Measurements from ENCODE around the gene KRT79.
"Not testable (repeated sequence)": the region's sequence is repeated elsewhere in the genome, so short reads cannot be mapped to it uniquely, and the experiment has no call there.

KRT79 gene

DNA sequence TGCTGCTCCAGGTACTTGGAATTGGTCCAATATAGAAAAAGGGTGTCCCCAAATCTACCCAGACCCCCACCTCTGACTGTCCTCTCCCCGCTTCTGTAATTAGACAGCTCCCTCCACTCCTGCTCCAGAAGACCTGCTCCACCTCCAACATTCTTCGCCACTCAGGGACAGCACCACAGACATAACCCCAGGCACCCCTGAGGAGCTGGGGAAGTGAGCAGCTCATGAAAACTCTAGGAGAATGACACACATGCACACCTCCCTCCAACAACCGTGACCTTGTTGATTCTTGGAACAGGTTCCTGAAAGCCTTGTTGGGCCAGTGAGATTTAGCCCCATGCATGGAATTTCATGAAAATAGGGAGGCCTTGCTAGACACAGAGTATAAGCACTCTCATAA is 28.4 kb downstream of the KRT79 start:
- DNase-seq (ENCODE audit: low read depth) = no peak

DNA sequence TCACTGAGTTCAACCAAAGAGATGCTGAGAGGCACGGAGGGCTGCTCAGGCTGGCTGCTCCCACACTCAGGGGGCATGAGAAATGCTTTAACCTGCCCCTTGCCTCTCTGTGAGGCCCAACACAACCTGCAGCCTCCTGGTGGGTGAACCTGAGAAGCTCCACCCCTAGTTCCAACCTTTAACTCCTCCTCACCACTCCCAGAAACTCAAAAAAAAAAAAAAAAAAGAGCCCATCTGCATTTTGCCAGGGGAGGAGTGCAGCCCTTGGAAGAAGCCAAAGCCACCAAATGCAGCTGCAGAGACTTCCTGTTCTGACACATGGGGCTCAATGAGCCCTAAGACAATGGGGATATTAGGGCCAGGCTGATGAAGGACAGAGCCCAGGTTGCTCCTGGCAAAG is 29.1 kb downstream of the KRT79 start:
- no peak for DNase-seq (ENCODE audit: low read depth)

DNA sequence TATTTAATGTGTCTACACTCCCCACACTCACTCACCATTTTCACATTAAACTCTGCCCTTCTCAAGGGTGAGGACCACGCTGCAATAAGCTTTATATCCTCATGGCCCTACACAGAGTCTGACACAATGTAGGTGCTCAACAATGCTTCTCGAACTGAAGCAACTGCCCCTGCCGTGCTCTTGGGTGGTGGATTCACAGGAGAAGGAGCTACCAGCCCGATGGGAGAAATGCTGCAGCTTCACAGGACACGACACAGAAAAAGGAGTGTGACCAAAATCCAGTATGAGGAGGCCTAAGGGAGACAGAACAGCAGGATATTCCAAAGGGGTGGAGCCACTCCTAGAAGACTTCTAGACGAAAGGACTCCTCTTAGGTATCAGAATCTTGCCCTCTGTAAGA is 31.7 kb downstream of the KRT79 start:
- no peak for DNase-seq (ENCODE audit: low read depth)

DNA sequence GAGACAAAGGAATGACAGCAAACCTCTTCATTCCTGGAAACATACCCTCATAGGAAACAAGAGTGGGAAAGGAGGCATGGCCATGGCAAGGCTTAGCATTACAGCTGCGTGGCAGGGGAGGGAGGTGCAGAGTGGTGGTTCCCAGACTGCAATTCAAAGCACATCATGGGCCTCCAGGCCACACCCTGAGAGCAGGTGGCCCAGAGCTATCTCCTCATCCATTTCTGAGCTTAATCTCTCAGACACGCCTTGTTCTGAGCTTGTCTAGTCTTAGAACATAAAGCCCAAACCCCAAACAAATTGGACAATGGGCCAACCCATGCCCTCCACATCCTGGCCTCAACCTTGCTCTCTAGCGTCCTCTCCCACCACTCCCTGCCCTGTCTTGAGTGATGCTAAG is 32.3 kb downstream of the KRT79 start:
- DNase-seq (ENCODE audit: low read depth) = no peak

DNA sequence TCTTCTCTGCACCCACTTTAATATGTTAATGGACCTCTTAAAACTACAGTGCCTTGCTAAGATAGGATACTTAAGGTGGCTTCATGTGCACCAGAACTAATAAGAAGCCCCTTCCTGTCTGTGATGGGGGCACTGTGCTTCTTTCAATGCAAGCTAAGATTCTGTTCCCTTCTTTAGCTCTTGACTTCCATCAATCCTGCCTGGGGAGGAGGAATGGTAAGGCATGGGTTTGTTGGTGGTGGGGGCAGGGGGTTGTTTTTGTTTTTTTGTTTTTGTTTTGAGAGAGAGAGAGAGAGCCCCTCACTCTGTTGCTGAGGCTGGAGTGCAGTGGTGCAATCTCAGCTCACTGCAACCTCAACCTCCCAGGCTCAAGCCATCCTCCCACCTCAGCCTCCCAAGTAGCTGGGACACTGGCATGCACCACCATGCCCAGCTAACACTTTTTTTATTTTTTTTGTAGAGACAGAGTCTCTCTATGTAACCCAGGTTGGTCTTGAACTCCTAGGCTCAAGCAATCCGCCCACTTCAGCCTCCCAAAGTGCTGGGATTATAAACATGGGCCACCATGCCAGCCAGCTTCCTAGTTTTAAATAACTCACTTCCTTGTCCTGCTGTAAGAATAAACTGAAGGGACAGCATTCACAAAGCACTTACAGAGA is 33.7 kb downstream of the KRT79 start:
- DNase-seq (ENCODE audit: low read depth) = no peak

DNA sequence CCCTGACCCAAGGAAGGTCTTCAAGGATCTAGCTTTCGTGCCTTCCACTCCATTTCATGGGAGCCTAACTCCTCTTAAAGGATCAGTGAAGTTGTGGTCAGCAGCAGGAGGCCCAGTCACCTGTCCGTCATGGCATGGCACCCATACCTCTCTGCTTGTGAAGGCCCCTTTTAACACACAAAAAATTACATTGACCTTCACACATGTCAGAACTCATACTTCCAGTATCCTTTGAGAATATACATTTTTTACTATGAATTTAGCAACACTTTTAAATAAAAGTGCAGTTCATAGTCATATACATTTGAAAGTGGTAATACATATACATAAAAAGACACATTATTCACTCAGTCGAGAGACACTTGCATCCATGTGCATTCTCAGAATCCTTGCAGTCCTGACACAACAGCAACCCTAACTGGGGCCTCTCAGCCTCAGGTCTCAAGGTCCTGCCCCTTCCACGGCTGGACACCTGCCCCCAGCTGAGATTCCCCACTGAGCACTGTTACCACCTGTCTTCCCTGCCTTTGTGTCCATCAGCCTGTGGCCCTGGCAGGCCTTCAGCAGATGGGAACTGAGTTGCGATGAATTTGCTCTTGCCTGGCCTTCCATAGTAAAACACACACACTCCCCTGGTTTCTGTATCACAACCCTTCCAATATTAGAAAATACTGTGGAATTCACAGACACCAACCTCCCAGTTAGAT is 34.5 kb downstream of the KRT79 start:
- DNase-seq (ENCODE audit: low read depth) = no peak

DNA sequence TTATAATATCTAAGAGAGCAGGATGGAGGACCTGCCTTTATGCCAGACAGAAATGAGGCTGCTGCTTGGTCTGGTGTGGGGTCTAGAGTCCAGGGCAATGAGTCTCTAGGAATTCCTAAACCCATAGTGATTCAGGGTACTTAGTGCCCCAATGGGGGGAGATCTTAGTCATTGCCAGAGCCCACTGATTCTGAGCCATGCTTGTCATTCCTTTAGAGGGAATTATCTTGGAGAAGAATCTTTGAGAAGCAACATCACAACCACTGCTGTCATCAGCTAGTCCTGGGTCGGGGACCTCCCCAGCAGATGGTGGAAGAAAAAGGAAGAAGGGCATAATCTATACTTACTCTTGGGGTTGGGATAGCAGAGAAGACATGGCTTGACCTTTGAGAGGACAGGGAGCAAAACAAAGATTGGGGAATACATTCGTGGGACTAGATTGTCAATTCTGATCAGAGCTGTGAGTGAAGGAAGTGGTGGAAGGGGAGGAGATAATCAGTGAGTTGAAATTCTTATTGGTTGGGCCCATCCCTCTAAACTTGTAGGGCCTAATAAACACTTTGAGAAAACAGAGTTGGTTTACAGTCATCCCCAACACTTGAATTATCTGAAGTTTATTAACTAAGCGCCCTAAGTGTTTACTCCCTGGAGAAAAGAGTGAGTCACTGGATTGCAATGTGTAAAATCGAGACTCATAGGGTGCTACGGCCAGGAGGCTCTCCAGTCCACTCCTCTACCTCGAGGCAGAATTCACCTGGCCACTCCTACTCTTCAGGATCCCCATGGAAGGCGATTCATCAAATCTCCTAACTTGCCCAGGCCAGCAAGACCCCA is 35.2 kb downstream of the KRT79 start:
- DNase-seq (ENCODE audit: low read depth) = no peak

DNA sequence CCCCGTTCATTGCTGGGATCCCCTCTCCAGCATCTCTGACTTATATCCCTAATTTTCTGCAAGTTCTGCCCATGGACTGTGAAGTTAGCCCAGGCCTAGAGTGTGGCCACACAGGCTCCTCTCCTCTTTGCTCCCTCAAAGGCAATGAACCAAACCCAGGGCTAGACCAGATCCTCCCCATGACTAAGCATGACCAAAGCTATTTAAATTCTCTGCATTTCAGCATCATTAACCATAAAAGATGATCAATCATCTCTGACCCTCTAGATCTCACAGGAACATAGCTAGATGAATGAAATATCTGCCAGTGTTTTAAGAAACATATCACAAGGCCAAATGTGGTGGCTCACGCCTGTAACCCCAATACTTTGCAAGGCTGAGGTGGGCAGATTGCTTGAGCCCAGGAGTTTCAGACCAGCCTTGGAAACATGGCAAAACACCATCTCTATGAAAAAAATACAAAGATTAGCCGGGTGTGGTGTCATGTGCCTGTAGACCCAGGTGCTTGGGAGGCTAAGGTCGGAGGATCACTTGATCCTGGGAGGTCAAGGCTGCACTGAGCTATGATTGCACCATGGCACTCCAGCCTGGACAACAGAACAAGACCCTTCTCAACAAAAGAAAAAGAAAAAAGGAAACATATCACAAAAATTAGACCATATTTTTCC is 36.0 kb downstream of the KRT79 start:
- no peak for DNase-seq (ENCODE audit: low read depth)

DNA sequence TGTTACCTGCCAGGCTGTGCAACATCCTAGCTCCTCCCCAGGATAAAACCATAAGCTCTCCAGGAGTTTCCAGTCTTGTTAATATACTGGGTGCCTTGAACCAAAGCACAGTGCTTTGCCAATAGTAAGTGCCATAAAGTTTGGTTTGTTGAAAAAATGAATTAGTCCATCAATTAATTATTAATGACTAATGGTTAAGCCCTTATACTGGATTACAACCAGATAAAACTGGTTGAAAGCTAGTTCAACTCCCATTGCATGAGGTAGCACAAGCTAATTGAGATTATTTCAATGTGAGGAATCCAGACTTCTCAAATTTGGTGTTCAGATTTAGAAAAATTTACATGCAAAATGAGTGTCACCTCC is 36.6 kb downstream of the KRT79 start:
- no peak for DNase-seq (ENCODE audit: low read depth)

DNA sequence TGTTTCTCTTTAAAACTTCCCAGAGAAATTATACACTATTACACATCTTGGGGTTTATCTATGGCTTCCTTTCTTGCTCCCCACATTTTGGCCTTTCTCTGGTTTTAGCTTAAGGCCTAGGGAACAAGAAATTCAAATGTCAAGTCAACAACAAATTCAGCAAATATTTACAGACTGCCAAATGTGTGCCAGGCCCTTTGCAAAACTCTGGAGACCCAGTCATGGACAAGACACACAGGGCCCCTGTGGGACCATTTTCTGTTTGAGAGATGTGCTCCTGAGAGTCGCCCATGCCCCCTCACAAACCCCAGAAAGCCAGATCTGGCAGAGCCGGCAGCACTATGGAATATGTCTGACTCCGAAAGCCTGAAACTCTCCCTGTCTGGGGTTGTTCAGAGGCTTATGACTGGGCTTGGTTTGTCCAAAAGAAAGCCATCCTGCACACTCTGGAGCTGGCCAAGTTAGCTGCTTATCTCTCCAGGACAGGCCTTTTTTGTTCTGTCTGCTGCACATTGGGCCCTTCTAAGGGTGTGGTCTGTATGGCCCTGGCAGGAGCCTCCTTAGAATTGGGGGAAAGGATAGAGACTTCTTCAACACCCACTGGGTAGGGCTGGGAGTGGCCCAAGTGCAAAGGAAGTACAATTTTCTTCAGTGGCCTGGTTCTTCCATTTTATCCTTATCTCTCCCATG is 37.1 kb downstream of the KRT79 start:
- DNase-seq (ENCODE audit: low read depth) = no peak

DNA sequence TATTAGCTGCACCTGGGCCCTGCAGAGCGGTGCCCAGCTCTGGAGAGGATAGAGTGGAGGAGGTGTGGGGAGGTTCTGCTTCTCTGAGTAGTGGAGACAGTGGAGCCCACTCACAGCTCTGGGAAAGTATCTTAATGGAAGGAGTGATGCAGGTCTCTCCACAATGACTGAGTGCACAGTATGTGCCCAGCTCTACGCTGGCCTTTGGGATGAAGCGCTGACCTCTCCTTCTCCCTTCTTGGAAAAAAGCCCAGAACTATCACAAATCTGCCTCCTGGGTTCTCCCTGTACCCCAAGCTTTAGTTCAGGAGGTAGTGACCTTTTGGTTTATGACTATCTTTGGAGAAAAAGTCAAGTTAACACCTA is 37.7 kb downstream of the KRT79 start:
- DNase-seq (ENCODE audit: low read depth) = no peak

DNA sequence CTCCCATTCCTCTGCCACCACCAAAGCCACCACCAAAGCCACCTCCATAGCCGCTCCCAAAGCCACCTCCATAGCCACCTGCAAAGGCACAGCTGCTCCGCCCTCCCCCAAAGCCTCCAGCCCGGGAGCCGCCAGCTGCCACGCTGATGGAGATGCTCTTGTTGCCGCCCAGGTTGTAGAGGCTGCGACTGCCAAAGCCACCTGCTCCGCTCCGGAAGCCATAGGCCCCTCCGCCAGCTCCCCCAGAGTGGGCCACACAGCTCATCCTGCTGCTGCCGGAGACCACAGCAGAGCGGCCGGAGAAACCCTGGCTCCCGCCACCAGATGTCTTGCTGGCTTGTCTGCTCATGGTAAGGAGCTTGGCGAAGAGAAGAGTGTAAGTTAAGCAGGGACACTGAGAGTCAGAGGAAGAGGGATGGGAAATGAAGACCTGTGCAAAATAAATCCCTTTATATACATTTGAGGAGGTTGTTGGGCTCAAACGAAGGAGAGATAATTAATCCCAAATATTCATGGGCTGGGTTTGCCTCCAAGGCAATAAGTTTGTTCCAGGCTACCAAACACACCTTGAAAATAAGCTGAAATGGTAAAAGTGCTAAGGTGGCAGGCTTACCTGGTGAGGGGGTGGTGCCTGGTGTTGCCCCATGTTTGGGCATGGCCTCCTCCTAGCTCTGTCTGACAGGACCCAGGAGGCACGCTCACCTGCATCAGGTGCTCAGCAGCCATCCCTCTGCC is 38.2 kb downstream of the KRT79 start, which contains the start of gene KRT3:
TSS of gene KRT3 (minus strand) at position 424 of the 735 bp plus-strand sequence. CDS start at position 349, 75 bp downstream.
- DNase-seq (ENCODE audit: low read depth) = no peak

DNA sequence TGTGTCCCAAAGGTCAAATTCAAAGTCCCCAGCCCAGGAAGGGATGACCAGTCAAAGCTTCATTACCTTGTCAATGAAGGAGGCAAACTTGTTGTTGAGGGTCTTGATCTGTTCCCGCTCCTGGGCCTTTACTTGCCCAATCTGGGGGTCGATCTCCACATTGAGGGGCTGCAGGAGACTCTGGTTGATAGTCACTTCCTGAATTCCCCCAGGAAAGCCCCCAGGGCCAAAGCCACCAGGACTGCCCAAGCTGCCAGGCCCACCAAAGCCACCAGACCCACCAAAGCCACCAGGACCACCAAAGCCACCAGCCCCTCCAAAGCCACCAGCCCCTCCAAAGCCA is 38.8 kb downstream of the KRT79 start:
- DNase-seq (ENCODE audit: low read depth) = not testable (repeated sequence)

DNA sequence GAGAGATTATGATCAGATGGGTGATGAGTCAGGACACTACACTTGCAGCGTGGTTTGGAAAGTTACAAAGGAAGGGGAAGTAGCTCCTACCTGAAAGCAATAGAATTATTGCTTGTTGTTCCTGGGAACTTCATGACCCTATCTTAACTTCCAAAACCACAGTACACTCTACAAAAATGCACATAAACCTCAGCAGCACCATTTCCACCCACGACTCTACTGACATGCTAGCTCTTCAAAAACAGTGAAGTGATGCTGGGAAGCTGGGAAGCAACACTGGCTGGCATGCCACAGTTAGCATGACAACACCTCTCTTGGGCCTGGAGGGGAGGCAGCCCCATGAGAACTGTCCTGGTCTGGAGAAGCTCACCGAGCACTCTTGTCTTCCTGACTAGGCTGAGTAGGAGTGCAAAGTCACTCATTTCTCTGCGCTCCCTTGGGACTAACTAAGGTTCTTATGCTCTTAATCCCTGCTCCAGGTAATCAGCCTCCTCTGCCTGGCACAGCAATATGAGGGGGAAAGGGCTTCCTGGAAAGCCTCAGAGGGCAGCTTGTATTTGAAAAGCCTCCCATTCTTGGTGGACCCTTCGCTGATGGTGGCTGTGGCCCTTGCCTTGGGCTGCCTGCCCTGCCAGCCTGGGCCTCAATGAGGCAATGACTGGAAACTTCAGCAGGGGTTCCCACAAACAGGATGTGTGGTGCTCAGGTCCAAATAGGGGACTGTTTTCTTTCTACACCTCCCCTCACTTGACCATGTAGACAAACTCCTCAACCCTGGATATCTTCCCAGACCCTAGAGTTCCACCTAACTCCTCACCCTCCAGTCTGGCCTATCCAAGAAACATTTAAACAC is 39.4 kb downstream of the KRT79 start:
- no peak for DNase-seq (ENCODE audit: low read depth)

DNA sequence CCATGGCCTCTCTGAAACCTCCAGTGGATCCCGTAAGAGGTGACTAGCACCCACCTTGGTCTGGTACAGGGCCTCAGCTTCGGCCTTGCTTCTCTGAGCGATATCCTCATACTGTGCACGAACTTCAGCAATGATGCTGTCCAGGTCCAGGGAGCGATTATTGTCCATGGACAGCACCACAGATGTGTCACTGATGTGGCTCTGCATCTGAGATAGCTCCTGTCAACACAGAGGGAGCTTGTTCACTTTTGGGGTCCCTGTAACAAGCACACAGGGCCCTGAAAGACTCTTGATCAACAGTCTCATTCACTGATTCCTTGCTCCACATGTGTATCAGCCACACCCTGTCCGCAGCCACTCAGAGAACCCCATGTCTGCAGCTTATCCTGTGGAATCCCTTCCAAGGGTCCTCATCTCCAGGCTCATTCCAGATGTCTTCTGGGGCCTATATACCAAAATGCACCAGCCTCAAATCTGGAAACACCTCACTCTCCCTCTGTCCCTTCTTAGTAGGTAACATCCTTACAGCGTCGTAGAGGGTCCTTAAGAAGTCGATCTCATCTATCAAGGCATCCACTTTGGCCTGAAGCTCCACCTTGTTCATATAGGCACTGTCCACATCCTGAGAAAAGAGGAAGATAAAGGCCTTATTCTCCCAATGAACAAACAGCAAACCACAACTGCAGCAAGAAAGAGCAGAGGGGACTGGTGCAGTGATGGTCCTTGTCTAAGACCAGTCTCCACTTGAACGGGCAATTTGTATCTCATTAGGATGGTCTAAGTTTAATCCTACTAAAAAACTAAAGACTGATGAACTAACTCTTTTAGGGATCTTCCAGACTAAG is 41.7 kb downstream of the KRT79 start:
- DNase-seq (ENCODE audit: low read depth) = no peak

DNA sequence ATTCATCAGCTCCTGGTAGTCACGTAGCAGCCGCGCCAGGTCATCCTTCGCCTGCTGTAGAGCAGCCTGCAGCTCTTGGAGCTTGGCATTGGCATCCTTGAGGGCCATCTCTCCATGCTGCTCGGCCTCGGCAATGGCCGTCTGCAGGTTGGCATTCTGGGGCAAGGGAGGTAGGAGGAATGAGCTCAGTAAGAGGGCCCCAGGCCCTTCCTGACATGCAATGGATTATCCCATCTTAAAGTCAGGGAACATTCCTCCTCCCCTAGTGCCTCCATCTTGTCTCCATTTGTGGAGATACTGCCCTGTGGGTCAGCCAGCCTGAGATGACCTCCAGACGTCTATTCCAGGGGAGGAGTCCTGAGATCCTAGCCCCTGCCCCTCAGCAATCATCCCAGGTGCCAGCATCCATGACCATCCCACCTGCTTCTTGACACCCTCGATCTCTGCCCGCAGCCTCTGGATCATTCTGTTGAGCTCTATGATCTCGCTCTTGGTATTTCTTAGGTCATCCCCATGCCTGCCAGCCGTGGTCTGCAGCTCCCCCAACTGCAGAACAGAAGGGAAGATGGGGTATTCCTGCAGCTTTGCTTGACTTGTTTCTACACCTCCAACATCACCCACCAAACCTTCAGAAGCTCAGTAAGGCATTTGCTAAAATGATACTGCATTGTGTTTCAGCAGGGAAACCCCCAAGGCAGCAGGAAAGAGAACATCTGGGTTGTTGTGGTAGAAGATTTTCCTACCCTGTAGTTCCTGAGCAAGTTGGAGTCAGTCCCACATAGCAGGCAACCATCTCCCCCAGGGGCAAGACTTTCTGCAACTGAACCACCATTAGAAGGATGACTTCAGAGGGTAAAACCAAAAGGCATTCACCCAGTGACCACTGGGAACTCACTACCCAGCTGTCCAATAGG is 42.6 kb downstream of the KRT79 start:
- no peak for DNase-seq (ENCODE audit: low read depth)

DNA sequence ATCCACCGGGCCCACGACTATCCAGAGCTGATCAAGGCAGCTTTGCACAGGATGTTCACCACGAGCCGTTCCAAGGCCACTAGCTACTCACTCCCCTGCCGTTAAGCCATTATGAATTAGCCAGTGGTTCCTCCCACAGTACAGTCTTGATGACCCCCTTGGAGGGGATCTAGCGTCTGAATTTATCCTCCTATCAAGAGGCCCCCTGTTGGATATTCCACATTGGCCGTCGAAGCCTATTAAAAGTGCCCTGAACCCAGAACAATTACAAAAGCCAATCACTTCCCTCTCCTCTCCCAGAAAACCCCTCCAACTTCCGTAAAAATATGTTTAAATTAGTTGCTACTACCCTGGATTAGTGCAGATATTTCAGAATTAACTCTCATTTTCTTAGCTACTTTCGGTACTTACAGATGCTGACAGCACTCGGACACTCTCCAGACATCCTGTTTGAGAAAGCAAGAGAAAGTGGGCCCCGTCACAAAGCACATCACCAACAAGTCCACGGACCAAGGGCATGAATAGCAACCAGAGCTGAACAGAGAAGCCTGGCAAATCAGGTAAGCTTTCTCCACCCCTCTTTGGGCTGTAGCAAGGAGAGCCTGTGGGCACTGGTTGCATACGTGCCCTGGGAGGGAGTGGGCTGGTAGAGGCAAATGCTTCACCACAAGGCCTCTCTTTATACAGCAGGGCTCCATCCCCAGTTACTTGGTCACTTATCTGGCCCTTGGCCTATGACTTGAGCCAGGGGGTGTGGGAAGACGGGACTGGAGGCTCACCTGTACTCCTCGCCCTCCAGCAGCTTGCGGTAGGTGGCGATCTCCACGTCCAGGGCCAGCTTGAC is 43.5 kb downstream of the KRT79 start:
- DNase-seq (ENCODE audit: low read depth) = no peak
